Measurements from ENCODE around the gene STAC3.

STAC3 gene

GRCh38 chr12:57235728-57236131 lies 15.3 kb downstream of the STAC3 start:
- no peak for DNase-seq (ENCODE audit: low read depth)

DNA sequence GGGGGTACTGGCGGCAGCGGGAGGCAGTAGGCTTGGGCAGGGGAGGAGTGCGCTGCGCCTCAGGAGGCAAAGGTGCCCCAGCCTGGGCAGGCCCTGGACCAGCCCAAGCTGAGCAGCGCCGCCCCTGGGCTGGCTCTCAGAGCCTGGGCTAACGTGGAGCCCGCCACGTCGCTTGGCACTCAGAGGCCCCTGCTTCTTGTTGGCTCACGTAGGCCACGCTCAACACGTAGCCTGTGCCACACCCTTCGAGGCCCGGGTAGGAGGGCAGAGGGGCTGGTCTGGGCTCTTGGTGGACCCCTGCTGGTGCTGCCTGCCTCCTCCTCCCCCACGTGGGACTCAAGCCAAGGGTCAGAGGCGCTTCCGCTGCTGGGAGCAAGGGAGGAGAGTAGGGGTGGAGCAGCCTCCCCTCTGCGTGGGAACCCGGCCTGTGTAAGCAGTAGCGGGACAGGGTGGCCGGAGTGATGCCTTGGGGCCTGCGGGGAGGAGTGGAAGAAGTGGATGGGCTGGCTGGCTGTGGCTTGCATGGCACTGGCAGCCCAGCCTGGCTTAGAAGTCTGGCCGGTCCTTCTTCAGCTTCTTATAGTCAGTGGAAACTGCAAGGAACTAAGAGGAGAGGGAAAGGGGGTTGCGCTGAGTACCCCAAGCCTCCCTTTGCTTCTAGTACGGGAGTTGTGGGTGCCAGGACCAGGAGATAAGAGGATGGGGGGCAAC lies 15.8 kb downstream of the STAC3 start:
- peak; percentile 34 for DNase-seq (ENCODE audit: low read depth)

DNA sequence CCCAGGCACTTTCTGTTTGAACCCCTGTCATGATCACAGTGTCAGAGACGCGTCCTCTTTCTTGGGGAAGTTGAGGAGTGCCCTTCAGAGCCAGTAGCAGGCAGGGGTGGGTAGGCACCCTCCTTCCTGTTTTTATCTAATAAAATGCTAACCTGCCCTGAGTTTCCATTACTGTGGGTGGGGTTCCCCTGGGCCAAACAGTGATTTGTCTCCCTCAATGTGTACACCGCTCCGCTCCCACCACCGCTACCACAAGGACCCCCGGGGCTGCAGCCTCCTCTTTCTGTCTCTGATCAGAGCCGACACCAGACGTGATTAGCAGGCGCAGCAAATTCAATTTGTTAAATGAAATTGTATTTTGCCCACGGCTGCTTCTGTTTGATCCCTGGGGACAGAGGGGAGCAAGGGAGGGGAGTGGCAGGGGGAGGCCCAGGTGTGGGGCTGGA lies 16.4 kb downstream of the STAC3 start:
- no peak for DNase-seq (ENCODE audit: low read depth)

- no peak for DNase-seq (ENCODE audit: low read depth)
Measured at GRCh38 chr12:57234233-57234570, 16.8 kb downstream of the STAC3 start.

DNA sequence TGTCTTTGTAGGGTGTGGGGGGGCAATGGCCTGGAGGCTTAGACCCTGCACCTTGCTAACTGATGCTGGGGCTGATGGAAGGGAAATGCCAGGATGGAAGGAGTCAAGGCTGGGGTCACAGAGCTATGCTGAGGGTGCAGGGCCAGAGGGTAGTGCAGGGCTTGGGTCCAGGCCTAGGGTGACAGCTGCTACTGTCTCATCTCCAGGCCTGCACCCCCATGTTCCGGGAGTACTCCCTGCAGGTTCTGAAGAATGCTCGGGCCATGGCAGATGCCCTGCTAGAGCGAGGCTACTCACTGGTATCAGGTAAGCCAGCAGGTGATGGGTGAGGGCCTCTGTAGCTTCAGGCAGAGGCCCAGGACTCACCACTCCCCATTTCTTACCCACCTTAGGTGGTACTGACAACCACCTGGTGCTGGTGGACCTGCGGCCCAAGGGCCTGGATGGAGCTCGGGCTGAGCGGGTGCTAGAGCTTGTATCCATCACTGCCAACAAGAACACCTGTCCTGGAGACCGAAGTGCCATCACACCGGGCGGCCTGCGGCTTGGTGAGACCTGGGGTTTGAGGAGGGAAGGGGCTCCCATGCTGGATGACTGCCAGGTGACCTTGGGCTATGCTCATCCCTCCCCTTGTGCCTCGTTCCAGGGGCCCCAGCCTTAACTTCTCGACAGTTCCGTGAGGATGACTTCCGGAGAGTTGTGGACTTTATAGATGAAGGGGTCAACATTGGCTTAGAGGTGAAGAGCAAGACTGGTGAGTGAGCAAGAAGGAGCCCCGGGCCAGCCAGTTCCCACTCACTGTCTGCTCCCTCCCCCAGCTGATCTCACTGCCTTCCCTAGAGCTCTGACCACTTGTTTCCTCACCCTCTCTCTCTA lies 17.4 kb downstream of the STAC3 start:
- DNase-seq (ENCODE audit: low read depth): peak; percentile 87

GRCh38 chr12:57232156-57232756 lies 18.7 kb downstream of the STAC3 start:
- no peak for DNase-seq (ENCODE audit: low read depth)

- no peak for DNase-seq (ENCODE audit: low read depth)
Measured at GRCh38 chr12:57231276-57232021, 19.5 kb downstream of the STAC3 start.

DNA sequence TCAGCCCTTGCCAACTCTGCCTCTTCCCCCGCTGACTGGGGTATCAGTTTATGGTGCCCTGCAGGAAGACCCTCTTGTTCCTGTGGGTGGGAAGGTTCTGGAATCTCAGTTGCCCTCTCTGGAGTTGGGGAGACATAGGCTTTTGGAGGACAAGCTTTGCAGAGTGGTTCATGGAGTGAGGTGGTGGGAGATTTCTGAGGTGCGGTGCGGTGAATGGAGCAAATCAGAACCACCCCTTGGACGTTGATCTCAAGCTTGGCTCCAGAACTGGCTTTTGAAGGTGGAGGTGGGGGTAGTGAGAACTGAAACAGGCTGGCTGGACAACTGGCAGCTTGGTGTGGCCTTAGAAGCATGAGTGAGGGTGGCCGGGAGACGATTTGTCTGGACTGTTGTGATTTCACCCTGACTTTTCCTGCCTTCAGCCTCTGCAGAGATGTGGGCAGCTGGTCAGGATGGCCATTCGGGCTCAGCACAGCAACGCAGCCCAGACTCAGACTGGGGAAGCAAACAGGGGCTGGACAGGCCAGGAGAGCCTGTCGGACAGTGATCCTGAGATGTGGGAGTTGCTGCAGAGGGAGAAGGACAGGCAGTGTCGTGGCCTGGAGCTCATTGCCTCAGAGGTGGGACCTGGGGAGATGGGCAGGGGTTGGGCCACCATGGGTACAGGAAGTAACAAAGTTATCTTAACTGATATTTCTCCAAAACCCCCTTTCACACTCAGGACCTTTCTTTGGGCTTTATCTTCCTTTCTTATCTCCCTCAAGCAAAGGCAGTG lies 20.4 kb downstream of the STAC3 start:
- peak; percentile 27 for DNase-seq (ENCODE audit: low read depth)

DNA sequence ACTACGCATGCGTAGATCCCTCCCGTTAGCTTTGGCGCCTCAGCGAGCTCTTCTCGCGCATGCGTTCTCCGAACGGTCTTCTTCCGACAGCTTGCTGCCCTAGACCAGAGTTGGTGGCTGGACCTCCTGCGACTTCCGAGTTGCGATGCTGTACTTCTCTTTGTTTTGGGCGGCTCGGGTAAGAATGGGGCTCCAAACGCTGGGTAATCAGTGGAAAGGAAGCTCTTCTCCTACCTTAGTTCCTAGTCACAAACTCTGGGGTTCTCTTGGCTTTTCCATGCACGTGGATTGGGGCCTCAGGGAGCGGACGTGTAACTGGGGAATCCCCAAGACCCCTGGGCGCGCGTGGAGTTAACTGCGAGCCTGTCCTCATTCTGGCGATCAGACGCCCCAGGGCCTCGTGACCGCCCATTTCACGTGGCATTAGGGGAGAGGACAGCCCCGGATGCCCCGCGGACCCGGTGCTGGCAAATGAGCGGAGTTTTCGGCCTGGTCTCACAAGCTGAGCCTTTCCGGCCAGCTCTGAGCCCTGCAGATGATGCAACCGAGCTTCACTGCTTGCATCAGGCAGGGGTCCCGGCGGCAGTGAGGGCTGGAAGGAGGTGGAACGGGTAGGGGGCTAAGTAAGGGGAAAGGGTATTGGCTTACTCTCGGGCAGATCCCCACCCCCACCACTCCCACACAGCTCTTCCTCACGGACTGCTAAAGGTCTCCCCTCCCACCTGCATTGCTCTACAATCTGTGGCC lies 21.2 kb downstream of the STAC3 start, which contains the start of gene SHMT2:
Gene SHMT2, plus strand, starts transcription at position 78 of the 747 bp plus-strand sequence. Its CDS starts 68 bp downstream, at position 146.
- DNase-seq (ENCODE audit: low read depth): peak; percentile 93

DNA sequence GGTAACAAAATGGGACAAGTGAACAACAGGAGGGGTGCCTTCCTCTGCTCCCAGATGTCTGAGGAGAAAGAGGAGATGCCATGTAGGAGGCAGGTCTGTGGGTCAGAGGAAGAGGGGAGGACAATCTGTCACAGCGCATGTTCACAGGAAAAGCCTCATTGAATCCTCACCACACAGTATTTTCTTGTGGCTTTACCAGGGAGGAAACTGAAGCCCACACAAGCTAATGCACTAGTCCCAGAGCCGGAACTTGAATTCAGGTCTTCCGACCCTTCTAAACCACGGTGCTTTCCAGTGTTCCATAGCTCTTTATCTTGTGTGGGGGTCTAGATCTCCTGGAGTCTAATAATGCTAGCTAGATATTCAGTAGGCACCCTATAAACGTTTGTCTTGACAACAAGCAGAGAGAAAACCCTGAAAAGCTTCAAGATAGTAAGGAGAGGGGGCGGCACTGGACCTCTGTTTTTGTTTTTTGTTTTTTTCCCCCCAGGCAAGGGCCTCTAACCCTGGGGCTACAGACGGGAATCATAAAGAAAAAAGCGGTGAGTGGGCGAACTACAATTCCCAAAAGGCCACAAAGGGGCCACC lies 21.8 kb downstream of the STAC3 start:
- DNase-seq (ENCODE audit: low read depth): no peak

GRCh38 chr12:57227315-57228115 lies 23.5 kb downstream of the STAC3 start:
- no peak for DNase-seq (ENCODE audit: low read depth)

GRCh38 chr12:57226588-57227314 lies 24.2 kb downstream of the STAC3 start:
- no peak for DNase-seq (ENCODE audit: low read depth)

DNA sequence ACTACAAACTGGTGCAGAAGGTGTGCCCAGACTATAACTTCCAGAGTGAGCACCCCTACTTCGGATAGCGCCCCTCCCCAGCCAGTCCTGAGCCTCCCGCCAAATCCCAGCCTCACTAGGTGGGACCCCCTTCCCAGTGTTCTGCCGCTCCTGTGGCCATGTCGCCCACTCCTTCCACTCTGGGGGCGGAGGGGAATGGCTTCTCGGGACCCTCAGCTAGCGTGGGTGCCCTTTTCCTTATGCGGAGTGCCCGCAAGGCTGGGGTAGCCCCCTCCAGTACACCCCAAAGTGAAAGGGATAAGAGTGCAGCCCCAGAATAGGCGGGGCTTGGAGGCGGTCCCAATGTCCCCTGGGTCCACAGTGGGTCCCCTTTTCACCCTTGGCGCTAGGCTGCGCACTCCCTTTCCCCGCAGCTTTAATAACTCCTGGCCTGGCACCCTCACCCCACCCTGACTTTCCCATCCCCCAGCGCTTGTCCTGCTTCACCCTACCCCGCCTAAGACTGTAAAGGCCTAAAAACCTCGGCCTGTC lies 25.2 kb downstream of the STAC3 start:
- no peak for DNase-seq (ENCODE audit: low read depth)

DNA sequence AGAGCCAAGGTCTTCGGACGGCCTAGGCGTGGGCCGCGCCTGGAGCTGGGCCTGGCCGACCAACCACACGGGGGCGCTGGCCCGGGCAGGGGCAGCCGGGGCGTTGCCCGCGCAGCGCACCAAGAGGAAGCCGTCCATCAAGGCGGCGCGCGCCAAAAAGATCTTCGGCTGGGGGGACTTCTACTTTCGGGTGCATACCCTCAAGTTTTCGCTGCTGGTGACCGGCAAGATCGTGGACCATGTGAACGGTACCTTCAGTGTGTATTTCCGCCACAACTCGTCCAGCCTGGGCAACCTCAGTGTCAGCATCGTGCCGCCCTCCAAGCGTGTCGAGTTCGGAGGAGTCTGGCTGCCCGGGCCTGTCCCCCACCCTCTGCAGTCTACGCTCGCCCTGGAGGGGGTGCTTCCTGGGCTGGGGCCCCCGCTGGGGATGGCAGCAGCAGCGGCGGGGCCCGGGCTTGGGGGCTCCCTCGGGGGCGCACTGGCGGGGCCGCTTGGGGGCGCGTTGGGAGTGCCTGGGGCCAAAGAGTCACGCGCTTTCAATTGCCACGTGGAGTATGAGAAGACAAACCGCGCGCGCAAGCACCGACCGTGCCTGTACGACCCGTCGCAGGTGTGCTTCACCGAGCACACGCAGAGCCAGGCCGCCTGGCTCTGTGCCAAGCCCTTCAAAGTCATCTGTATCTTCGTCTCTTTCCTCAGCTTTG lies 25.9 kb downstream of the STAC3 start:
- DNase-seq (ENCODE audit: low read depth): peak; percentile 24

GRCh38 chr12:57224278-57224972 lies 26.6 kb downstream of the STAC3 start:
- no peak for DNase-seq (ENCODE audit: low read depth)

DNA sequence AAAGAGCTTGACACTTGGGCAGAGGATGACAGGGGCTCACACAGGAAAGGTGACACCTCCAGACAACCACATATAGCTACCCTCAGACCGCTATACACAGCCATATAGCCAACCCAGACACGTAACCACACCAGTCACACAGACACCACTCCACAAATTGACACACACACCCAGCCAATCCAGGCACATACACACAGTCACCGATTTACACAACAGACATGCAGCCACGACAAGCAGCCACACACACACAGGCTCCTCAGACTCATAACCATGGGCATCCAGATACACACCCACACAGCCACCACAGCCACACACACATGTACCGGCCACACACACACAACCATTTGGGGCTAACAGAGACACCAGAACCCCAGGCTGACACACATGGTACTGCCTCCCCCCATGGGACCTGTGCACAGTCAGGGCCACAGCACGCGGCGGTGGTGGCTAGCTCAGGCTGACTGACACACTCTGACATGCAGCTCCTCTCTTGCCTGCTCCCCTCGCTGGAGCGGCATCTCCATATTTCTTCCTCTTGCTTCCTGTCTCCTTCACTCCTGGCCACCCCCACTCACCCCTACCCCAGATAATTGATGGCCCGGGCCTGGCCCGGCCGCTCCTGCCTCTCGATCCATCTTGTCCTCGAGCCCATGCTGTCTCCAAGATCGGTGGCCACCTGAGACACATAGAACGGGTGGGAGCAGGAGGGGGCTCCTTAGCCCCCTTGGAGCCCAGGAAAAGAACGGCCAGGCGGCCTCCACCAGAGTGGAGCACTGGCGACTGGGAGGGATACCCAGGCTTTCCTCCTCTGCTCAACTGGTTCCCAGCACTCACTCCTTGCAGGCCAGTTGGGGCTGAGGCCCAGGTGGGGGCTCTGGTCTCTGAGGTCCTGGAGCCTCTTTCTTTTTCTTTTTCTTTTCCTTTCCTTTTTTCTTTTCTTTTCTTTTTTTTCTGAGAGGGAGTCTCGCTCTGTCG lies 27.5 kb downstream of the STAC3 start:
- no peak for DNase-seq (ENCODE audit: low read depth)

All from iris pigment epithelial cell (primary cell).